Astrocyte (in vitro differentiated cells and primary cell): ENCODE results near the gene FABP1.

Source experiments
- CTCF ChIP-seq: IDR thresholded peaks from 2 replicates; pipeline ENCODE4 v1.5.1; 2011; ENCODE audit warnings: low read depth, mild to moderate bottlenecking, inconsistent platforms, low read length, moderate library complexity; ENCODE audit not compliant: insufficient read depth
- EZH2 ChIP-seq: IDR thresholded peaks from 2 replicates; pipeline ENCODE4 v1.6.1; 2012; ENCODE audit warnings: mild to moderate bottlenecking, low read length, inconsistent platforms; ENCODE audit not compliant: insufficient read depth

GRCh38 chr2:88085099-88085498 is 42.8 kb downstream of the FABP1 start:
- no peak for TF ChIP-seq CTCF
- no peak for TF ChIP-seq EZH2
